Stimulated activated CD4-positive, alpha-beta T cell treated with anti-CD3 and anti-CD28 coated beads, Interleukin-12 subunit alpha, Interleukin-12 subunit beta, amount 100 ng/mL, for 4 hours (primary cell): ENCODE measurements around the gene TMCO4.
"Not testable (repeated sequence)": the region's sequence is repeated elsewhere in the genome, so short reads cannot be mapped to it uniquely, and the experiment has no call there.

Source experiments
- DNase-seq: peaks from one replicate; pipeline ENCODE4 v3.0.0-alpha.2; 2020

TMCO4 gene

DNA sequence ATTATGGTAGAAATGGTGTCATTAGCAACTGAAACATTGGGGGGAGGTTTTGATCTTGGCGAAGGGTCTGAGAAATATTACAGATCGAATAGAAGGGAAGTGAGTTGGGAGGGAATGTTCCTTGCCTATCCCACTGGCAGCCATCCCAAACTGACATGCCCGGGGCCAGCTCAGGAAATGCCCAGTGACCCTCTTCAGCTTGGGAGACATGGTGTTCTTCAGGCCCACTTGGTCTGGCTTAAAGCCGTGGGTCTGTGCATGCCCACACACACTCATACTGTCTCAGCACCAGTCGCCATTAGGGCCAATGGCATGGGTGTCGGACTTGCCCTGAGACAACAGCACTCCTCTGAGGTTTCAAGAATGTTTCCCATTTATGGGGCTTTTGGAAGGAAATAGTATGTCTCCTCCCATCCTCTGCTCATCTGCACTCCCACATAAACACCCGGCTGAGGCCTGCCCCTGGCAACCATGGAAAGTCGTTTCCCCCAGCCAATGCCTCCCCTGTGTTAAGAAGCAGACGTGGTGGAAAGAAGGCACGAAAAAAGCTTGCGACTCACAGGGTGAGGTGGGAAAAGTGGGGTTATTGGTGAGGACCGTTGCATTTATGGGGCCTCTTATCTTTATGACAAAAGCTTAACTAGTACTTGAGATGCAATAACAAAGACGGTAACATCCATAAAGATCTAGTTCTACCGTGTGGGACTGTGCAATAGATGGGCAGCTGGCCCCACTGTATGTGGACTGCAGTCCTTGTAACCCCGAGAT, 13.3 kb upstream of the TMCO4 start:
- DNase-seq, result no peak

DNA sequence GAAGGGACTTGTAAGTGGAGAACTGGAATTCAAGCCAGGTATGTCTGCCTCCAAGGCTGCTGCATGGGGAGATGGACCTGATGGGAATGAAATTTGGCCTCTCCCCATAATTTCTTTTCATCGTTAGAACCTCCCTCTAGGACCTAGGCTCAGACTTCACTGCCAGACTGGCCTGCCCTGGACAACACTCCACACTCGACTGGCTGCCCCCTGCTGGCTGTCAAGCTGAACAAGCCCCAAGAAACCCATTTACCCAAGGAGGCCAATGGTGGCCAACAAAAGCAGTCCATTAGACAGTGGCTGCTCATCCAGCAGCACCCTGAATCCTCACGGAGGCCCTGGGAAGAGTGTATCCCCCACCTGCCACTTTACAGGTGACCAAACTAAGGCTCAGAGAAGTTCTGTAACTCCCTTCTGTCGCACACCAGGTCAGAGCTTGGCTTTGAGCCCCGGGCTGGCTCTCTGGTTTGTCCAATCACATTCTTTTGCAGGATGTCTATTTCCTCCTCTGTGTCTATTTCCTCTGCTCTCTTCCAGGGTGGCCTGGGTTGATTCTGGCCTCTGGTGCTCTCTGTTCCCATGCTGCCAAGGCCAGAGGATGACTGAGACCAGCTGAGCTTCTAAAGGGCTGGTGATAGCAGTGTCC, 11.6 kb upstream of the TMCO4 start:
- DNase-seq, result peak; percentile 51

DNA sequence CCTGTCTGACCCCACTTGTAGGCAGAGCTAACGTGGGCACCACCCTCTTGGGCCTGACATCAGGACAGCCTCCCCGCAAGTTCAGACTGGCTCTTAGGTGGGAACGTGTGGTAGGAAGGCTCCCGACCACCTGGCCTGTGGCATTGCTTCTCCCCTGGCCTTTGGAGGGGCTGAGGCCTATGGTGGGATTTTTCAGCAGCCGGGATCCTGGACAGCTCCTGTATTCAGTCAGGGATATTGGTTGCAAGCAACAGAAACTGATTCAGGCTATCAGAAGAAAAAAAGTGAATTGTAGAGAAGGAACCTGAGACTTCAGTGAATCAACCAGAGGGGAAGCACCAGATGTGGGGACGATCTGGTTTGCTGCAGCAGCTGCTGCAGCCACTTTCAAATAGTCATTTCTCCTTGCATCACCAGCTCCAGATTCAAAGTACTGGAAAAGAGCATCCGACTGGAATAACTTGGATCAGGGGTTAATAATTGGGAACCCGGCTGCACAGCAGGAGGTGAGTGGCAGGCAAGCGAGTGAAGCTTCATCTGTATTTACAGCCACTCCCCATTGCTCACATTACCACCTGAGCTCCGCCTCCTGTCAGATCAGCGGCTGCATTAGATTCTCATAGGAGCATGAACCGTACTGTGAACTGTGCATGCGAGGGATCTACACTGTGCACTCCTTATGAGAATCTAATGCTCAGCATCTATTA, 9.5 kb upstream of the TMCO4 start:
- DNase-seq, result no peak

DNA sequence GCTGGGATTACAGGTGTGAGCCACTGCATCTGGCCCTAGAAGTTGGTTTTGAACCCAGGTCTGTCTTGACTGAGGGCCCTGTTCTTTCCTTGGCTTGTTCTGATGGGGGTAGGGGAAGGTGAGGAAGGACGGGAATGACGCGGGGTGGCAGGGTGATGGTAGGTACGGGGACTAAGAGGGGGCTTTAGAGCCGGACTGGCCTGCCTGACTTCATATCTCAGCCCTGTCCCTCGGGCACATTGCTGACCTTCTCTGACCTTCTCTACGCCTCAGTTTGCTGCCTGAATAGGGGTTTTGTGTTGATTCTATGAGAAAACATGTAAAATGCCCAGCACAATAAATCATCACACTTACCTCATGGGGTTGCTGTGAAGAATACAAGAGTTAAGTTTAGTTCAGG, 8.6 kb upstream of the TMCO4 start:
- no peak for DNase-seq

DNA sequence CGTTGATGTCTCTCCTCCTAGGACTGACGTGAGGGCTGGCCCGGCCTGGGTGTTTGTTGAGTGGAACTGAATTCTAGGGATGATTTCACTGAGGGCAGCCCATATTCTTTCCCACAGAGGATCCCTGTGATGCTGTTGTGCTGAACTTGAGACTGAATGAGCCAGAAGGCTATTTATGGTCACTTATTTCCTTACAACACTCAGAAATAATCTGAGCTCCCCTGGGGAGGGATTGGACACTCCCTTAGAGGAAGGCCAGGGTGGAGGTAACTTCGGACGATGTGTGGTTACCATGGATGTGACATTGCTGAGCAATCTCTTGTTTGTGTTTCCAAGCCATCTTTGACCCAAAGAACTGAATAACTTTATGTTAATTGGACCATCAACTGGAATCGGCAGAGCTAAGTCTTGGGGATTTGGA, 5.1 kb upstream of the TMCO4 start:
- no peak for DNase-seq

DNA sequence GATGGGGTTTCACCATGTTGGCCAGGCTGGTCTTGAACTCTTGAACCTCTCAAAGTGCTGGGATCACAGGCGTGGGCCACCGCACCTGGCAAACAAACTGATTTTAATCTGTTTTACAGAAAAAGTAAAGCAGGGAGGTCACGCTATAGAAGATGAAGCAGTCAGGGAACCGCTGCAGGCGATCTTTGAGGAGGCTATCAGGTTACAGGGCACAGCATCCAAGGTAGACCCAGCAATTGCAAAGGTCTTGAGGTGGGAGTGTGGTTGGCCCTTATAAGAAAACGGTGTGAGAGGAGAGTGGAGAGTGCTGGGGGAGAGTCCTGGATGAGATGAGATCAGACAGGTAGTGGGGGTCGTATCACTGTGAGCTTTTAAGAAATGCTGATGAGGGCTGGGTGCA, 2.6 kb upstream of the TMCO4 start:
- no peak for DNase-seq

DNA sequence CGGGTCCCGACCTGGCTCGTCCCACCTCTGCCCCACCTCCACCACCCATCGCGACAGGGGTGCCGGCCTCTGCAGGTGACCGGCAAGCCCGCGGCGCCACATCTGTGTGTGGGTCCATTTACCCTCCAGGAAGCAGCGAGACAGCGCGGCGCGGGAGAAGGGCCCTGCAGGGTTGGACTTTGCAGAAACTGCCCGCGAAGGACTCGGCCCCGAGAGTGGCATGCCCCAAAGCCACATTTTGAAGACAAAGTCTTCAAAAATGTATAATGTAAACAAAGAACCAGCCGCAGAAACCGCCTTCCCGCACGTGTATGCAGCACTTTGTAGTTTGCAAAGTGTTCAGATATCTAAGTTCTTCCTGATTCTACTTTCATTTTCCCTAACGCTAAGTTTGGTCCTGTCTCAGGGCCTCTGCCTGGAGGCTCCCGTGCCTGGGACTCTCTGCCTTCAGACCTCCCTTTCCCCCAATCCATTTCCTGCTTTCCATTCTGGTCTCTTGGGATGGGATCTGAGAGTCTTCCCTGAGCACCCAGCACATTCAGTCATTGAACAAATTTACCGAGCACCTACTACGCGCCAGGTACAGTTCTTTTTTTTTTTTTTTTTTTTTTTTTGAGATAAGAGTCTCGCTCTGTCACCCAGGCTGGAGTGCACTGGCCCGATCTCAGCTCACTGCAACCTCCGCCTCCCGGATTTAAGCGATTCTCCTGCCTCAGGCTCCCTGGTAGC, 524 bp upstream of the TMCO4 start:
- peak; percentile 46 for DNase-seq

DNA sequence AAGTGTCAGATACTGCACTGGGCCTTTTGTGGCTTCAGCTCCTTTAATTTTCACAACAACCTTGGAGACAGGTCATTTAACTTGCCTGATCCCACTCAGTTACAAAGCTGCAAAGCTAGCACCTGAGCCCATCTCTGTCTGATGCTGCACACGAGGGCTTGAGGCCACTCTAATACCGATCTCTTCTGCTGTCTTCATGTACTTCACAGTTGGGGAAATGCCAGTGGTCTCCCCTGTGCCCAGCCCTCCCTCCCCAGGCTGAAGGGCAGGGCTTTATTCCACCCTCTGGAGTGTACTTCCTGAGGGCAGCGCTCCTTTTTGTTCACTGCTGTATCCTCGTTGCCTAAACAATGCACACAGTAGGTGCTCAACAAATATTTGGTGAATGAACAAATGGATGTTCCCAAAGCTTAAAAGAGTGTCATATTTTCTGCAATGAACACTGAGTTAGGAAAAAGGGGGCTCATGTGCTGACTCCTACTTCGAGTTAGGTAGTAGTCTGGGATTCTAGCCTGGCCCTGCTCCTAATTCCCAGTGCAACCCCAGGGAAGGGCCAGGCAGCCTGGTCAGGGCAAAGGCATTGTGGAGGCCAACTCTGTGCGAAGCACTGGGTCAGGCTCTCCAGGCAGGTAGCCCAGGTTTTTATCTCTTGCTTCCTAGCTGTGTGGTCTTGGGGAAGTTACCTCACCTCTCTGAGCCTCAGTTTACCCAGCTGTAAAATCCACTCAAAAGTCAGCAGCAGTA, 1.1 kb downstream of the TMCO4 start:
- no peak for DNase-seq

DNA sequence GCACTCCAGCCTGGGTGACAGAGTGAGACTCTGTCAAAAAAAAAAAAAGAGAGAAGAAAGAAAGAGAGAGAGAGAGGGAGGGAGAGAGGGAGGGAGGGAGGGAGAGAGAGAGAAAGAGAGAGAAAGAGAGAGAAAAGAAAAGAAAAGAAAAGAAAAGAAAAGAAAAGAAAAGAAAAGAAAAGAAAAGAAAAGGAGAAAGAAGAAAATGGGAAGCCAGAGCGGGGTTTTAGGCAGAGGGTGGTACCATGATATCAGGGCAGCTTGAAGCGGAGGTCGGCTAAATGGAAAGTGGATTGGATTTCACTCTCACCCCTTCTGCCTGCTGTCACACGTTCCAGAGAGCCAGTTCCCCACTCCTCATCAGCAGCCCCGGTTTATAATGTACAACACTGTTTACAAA, 1.9 kb downstream of the TMCO4 start:
- no peak for DNase-seq

DNA sequence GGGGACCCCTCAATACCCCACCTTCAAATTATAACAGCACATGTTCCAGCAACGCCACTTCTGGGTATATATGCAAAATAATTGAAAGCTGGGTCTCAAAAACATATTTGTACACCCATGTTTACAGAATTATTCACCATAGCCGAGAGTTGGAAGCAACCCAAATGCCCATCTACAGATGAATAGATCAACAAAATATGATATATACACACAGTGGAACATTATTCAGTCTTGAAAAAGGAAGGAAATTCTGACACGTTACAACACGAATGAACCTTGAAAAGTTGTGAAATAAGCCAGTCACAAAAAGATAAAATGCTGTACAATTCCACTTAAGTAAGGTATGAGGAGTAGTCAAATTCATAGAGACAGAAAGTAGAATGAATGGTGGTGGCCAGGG, 5.1 kb downstream of the TMCO4 start:
- DNase-seq, result no peak

DNA sequence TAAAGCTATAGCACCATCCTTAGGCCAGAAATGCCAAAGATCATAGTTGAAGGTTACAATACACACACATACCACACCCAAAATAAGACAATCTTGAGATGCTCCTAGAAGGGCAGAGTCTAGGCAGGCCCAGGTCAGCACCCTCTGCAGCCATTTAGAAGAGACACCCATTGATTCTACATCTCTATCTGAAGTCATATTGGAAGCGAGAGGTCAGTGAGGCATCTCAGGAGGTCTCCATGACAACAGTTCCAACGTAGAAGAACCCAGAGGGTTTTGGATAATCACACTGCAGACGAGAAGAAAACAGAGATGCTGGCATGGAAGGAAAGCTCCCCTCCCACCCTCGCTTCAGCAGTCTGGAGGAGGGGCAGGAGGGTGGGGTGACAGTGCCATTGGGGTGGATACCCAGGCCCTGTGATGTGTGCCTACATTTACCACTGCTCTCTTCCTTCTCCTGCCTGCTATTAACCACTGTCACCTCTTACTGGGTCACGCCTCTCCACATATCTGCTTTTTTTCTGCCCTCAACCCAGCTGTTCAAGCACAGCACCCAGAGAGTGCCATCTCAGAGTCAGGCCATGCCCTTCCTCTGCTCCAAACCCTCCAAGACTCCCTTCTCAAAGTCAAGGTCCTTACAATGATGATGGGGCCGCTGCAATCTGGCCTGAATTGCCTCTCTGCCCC, 6.2 kb downstream of the TMCO4 start:
- DNase-seq, result no peak

DNA sequence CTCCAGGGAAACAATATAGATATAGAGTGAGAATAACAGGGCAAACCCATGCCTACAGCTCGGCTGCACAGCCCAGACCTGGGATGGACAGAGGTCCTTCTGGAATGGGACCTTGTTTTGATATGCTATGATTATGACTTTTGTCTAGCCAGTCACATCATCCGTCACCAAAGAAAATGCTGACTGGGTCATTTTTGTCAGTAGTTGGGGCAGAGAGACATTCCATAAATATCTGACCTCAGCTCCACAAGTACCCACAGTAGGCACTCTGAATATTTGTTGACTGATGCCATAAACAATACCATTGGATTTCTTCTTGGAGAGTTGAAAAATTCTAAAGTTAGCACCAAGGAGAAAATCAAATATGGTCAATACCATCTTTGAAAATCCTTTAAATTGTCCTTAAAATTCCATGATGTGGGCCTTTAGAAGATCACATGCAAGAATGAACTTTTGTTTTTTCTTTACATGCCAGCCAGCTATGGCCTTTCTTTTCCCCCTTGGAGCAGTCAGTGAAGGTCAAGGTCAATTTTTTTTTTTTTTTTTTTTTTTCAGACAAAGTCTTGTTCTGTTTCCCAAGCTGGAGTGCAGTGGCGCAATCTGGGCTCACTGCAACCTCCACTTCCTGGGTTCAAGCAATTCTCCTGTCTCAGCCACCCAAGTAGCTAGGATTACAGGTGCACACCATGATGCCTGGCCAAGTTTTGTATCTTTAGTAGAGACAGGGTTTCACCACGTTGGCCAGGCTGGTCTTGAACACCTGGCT, 7.3 kb downstream of the TMCO4 start:
- no peak for DNase-seq

DNA sequence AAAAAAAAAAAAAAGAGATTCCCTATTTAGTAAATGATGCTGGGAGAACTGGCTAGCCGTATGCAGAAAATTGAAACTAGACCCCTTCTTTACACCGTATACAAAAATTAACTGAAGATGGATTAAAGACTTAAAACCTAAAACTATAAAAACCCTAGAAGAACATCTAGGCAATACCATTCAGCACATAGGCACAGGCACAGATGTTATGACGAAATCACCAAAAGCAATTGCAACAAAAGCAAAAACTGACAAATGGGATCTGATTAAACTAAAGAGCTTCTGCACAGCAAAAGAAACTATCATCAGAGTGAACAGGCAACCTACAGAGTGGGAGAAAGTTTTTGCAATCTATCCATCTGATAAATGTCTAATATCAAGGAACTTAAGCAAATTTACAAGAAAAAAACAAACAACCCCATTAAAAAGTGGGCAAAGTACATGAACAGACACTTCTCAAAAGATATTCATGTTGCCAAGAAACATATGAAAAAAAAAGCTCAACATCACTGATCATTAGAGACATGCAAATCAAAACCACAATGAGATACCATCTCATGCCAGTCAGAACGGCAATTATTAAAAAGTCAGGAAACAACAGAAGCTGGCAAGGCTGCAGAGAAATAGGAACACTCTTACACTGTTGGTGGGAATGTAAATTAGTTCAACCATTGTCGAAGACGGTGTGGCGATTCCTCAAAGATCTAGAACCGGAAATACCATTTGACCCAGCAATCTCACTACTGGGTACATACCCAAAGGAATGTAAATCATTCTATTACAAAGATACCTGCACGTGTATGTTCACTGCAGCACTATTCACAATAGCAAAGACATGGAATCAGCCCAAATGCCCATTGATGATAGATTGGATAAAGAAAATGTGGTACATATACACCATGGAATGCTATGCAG, 9.4 kb downstream of the TMCO4 start:
- DNase-seq, result not testable (repeated sequence)

DNA sequence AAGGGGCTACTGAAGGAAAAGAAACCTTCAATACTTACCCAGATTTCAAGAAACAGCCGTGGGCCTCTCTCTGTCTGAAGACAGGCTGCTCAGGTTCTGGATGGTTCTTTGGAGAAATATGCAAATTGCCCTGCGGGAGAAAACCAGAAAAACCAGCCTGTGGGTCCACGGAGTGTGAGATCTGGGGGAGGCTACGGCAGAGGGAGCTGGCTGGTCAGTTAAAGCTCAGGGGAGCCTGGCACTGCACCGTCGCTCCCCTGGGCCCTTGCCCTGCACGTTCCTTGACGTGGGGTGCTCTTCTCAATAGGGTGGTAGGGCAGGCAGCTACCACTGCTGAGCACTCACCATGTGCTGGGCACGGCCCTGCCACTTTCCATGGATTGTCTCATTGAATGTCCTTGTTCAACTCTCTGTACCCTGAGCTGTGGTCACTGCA, 12.7 kb downstream of the TMCO4 start:
- DNase-seq, result no peak

DNA sequence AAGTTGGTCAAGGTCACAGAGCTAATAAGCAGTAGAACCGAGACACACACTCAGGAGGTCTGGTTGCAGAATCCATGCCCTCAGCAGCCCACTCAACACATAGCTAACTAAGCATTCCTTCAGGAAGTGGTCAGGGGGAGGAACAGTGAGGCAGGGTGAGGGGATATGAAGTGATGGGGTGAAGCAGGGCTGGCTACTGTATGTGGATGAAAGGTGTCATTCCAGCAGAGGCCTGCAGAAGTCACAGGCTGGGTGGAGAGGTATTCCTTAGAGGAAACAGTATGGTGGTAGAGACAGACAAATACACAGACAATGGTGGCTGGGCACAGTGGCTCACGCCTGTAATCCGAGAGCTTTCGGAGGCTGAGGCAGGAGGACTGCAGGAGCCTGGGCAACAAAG, 14.1 kb downstream of the TMCO4 start:
- DNase-seq, result no peak

DNA sequence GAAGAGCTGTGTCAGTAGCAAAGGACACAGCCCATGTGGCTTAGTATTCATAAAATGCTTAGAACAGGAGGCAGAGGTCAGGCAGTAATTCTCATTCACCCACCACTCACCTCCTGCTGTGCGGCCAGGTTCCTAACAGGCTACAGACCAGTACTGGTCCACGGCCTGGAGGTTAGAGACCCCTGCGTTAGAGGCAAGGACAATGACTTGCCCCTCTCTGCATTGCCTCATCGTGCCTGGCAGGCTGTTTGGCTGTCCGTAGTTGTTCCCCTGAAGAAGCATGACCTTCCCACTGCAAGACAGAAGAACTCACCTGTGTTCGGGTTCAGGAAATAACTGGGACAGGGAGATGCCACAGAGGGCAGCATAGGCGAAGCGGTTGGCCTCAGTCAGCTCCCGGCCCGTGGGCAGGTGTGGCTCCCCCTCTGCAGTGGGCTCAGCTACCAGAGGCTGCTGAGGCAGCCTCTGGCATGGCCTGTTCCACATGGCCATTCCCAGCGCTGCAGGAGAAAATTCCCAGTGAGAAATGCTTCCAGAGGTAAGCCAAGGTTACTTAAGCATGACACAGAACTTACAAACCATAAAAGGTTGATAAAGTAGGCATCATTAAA, 19.3 kb downstream of the TMCO4 start:
- DNase-seq, result no peak

DNA sequence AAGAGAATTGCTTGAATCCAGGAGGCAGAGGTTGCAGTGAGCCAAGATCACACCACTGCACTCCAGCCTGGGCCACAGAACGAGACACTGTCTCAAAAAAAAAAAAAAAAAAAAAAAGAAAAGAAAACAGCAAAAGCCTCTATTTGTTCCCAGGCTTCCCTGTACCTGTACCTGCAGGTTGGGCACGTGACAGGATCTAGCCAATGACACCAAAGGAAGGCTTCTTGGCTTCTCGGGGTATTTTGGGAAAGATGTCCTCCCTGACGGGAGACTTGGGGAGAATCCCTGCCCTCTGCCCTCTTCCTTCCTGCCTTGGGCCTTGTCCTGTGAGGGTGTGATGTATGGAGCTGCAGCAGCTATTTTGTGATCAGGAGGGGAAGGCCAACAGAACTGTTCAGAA, 22.8 kb downstream of the TMCO4 start:
- no peak for DNase-seq

DNA sequence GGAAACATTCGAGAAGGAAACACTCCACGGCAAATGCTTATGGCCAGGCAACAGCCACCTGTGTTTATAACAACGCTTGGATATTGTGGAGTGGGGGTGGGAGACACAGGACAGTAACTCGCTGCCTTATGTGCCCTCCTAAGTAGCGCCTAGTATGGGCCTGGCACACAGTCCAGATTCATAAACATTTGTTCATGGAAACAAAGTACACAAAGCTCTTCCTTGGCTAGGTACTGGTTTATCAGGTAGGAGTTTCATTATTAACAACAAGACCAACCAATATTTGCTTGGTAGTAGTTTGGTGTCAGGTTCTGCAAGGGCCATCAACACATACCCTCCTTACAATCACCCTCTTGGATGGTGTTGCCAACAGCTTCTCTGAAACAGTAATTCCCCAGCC, 23.4 kb downstream of the TMCO4 start:
- DNase-seq, result no peak

DNA sequence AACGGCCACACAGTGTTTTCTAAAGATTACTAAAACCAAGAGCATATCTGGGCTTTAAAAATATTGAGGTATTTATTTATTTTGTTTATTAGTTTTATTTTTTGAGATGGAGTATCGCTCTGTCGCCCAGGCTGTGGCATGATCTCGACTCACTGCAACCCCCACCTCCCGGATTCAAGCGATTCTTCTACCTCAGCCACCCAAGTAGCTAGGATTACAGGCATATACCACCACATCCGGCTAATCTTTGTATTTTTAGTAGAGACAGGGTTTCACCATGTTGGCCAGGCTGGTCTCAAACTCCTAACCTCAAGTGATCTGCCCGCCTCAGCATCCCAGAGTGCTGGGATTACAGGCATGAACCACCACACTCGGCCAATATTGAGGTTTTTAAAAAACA, 23.9 kb downstream of the TMCO4 start:
- DNase-seq, result no peak

DNA sequence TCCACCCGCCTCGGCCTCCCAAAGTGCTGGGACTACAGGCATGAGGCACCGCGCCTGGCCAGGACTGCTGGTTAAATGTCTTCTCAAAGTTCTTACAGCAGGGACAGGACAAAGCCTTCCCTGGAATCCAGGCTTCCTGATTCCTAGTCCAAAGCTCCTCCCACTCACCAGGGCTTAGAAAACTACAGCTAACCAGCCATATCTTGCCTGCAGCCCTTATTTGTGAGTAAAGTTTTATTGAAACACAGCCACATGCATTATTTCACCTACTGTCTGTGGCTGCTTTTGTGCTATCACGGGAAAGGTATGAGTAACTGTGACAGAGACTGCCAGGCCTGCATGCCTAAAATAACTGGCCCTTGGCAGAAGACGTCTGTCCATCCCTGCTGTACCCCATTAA, 24.4 kb downstream of the TMCO4 start:
- no peak for DNase-seq
